Muscle of leg (tissue), 11 donors: ENCODE measurements around the gene SLX1B. TPM values are rescaled to one million over a fixed set of nuclear protein-coding genes. Genes with fewer than 3 reads are reported as not detected.
"Not testable (repeated sequence)": the region's sequence is repeated elsewhere in the genome, so short reads cannot be mapped to it uniquely, and the experiment has no call there.

Source experiments
- DNase-seq: peaks from one replicate; pipeline ENCODE4 v3.0.0; 2013
- H3K27ac ChIP-seq: one replicate; pipeline ENCODE4 v1.5.1; 2013; ENCODE audit warnings: mild to moderate bottlenecking, low read length, control low read depth
- H3K27me3 ChIP-seq: one replicate; pipeline ENCODE4 v1.6.1; 2013; ENCODE audit warnings: low read length; ENCODE audit not compliant: control insufficient read depth, insufficient read depth
- H3K36me3 ChIP-seq: one replicate; pipeline ENCODE4 v1.6.1; 2013; ENCODE audit warnings: low read length; ENCODE audit not compliant: control insufficient read depth, insufficient read depth
- H3K4me1 ChIP-seq: one replicate; pipeline ENCODE4 v1.6.1; 2013; ENCODE audit warnings: low read length; ENCODE audit not compliant: control insufficient read depth, insufficient read depth
- H3K4me3 ChIP-seq: one replicate; pipeline ENCODE4 v1.5.1; 2013; ENCODE audit warnings: low read length, control low read depth
- H3K9me3 ChIP-seq: replicated peaks from 2 replicates; pipeline ENCODE4 v1.6.1; 2013; ENCODE audit warnings: low read depth, low read length; ENCODE audit not compliant: control insufficient read depth
- WGBS: methylation state at CpG from one replicate; pipeline ENCODE4 v1.1.5; 2013; ENCODE audit warnings: missing lambda C conversion rate; ENCODE audit not compliant: insufficient coverage; 5-methylcytosine and 5-hydroxymethylcytosine counted together
- polyA plus RNA-seq, 8 donors: library from polyadenylated mRNA; unstranded; fragments of 120-200 nt; gene quantifications; one replicate each; pipeline versions ENCODE4 v1.2.1 to v1.2.3, GENCODE V29; 2013; ENCODE audit warnings: inconsistent platforms in 1 of 8, low replicate concordance in 1 of 8; ENCODE audit not compliant: insufficient read length in 8 of 8, insufficient read depth in 1 of 8
- total RNA-seq: library from RNA; stranded (reverse); fragments of 120-200 nt; gene quantifications from one replicate; pipeline ENCODE4 v1.2.4, GENCODE V29; 2013

SLX1B gene
- total and polyA plus RNA-seq, 9 donors = 0.21 to 8.8 (median 2.5) TPM; not detected in 2

GRCh38 chr16:29465985-29466824 lies 11.9 kb downstream of the SLX1B start:
- not testable (repeated sequence) for H3K9me3 ChIP-seq, H3K4me3 ChIP-seq, DNase-seq, H3K4me1 ChIP-seq, H3K27ac ChIP-seq, H3K27me3 ChIP-seq, H3K36me3 ChIP-seq
- no CpG with 5 or more reads among the region's 57 CpGs for WGBS

- no CpG with 5 or more reads among the region's 33 CpGs for WGBS
- not testable (repeated sequence) for H3K9me3 ChIP-seq, H3K27me3 ChIP-seq, DNase-seq, H3K27ac ChIP-seq, H3K36me3 ChIP-seq, H3K4me1 ChIP-seq, H3K4me3 ChIP-seq
Observed at GRCh38 chr16:29466904-29467303, 12.6 kb downstream of the SLX1B start.

DNA sequence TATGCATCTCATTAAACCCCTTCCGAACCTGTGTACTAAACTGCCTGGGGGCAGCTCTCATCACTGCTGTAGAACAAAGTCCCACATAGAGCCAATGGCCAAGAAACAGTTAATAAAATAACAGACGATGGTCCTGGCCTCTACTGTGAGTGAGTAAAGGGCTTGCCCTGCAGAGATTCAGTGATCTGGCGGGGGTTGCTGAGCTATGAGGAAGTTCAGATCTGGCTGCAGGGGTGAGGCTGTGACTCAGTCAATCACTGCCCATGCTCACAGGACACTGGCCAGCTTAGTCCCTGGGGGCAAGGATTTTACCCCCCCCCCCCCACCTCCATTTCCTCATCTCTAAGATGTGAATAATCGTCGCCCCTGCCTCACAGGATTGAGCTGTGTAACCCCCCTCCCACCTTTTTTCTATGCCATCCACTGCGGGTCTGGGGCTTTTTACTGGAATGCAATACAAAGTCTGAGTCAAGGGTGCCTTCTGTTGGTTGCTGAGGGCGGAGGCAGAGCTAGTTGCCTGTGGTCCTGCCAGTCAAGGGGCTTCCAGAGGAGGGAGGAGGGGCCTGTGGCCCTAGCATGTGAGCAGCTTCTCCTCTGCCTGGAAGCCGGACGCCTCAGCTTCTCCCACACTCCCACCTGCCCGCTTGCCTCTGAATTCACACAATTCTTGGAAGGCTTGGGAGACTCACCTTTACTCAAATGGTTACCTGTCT lies 13.5 kb downstream of the SLX1B start:
- H3K4me1 ChIP-seq, H3K27me3 ChIP-seq, H3K9me3 ChIP-seq, H3K36me3 ChIP-seq, DNase-seq, H3K4me3 ChIP-seq, H3K27ac ChIP-seq: not testable (repeated sequence)
- WGBS = no CpG with 5 or more reads among the region's 10 CpGs

DNA sequence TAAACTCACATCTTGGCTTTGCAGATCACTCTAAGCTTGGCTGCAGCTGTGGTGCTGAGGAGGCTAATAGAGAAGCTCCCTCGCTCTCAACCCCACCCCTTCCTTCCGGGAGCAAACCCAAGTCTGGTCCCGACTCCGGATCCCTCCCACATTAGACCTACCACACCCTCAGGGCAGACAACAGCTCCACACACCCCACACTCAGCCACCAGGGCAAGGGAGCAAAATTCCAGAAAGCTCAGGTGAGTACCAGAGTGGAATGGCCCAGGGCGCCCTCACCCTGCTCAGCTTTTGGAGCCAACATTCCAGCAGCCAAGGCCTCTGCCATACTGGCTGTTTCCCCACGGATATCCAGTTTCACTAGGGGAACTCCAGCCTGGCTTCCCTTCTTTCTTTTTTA lies 15.3 kb downstream of the SLX1B start:
- not testable (repeated sequence) for H3K36me3 ChIP-seq, H3K9me3 ChIP-seq, H3K4me3 ChIP-seq, H3K27me3 ChIP-seq, DNase-seq, H3K4me1 ChIP-seq
- peak overlapping the region; percentile 67 for H3K27ac ChIP-seq
- 40% methylated on average over 2 of the region's 6 CpGs for WGBS

DNA sequence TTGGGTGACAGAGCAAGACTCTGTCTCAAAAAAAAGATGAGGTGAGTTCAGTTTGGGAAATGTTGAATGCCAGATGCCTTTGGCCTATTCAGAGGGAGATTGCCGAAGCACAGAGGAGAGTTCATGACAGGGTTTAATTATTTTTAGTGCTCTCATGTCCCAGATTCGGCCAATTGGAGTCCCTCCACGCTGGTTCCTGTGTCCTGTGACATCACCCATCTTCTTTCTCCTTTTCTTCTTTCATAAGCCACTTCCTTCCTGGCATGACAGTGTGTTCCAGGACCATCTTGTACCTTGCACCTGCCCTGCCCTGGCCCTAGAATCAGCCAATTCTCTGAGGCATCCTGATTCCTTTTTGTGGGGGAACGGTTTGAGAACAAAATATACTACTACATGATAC lies 17.7 kb downstream of the SLX1B start:
- not testable (repeated sequence) for H3K27ac ChIP-seq, H3K4me1 ChIP-seq, DNase-seq, H3K27me3 ChIP-seq, H3K9me3 ChIP-seq, H3K4me3 ChIP-seq, H3K36me3 ChIP-seq
- no CpG with 5 or more reads among the region's 4 CpGs for WGBS

DNA sequence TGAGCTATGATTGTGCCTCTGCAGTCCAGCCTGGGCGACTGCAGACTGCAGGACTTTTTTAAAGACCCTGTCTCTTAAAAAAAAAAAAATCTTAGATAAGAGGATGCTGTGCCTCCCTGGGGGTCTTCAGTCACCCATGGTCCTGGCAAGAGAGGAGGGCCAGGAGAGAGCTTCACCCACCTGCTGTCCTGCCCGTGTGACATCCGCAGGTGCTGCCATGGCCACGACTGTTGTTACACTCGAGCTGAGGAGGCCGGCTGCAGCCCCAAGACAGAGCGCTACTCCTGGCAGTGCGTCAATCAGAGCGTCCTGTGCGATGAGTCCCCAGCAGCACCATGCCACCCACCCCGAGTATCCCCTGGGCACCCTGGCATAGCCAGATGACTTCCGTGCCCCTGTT lies 27.9 kb downstream of the SLX1B start:
- not testable (repeated sequence) for DNase-seq, H3K4me3 ChIP-seq, H3K27ac ChIP-seq, H3K9me3 ChIP-seq, H3K36me3 ChIP-seq, H3K27me3 ChIP-seq, H3K4me1 ChIP-seq
- no CpG with 5 or more reads among the region's 12 CpGs for WGBS

DNA sequence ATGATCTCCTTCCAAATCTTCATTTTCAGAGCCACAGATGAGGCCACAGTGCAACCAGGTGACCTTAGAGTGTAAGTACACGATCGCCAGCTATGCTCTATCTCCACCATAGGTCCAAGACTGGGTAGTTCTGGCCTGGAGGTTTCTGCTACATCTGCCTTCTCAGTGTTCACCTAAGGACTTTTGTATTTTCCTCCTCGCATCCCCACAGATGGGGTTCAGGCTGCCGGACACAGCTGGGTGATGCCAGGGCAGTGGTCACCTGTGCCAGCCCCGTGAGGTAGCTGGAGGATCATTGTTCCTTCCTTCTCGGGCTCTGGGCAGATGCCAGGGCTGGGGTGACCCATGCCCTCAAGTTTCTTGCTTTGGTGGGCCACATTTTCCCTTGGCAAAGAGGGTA lies 52.0 kb downstream of the SLX1B start, which contains the start of gene NPIPB12:
Gene NPIPB12 (minus strand): TSS at position 101 of the 400 bp plus-strand sequence.
- no CpG with 5 or more reads among the region's 6 CpGs for WGBS
- not testable (repeated sequence) for DNase-seq, H3K36me3 ChIP-seq, H3K4me3 ChIP-seq, H3K9me3 ChIP-seq, H3K27me3 ChIP-seq, H3K4me1 ChIP-seq, H3K27ac ChIP-seq

Other genes starting within 250 kb of the SLX1B start
- 0.35 TPM for gene NPIPB11, start 47.8 kb upstream of the SLX1B start, total RNA-seq
- gene NPIPB11, start 47.8 kb upstream of the SLX1B start, polyA plus RNA-seq = 1 to 10 TPM in 4 of 8 donors, under 1 TPM in 4; 0.48 to 2.0 (median 1.0) TPM
- gene BOLA2, start 182 bp upstream of the SLX1B start, total RNA-seq = 5.2 TPM
- gene BOLA2, start 182 bp upstream of the SLX1B start, polyA plus RNA-seq = 1 to 10 TPM; 2.2 to 5.6 (median 2.8) TPM
- 7.4 TPM for gene SULT1A4, start 5.4 kb downstream of the SLX1B start, total RNA-seq
- gene SULT1A4, start 5.4 kb downstream of the SLX1B start, polyA plus RNA-seq = 10 to 100 TPM in 2 of 8 donors, 1 to 10 TPM in 6; 4.0 to 13.1 (median 6.8) TPM
- gene NPIPB12, start 51.9 kb downstream of the SLX1B start, total RNA-seq = 14.1 TPM
- gene NPIPB12, start 51.9 kb downstream of the SLX1B start, polyA plus RNA-seq = 10 to 100 TPM in 7 of 8 donors, 1 to 10 TPM in 1; 9.8 to 47.8 (median 22.4) TPM
- gene SPN, start 208.7 kb downstream of the SLX1B start, total RNA-seq = 0.31 TPM
- 1 to 10 TPM in 5 of 8 donors, under 1 TPM in 3; 0.66 to 1.5 (median 1.1) TPM for gene SPN, start 208.7 kb downstream of the SLX1B start, polyA plus RNA-seq
- gene QPRT, start 224.6 kb downstream of the SLX1B start, total RNA-seq = 57.1 TPM
- 10 to 100 TPM; 60.4 to 97.7 (median 67.1) TPM for gene QPRT, start 224.6 kb downstream of the SLX1B start, polyA plus RNA-seq